IMR-90 (cell line): ENCODE measurements around the gene INHA. TPM values are rescaled to one million over a fixed set of nuclear protein-coding genes. Genes with fewer than 3 reads are reported as not detected.

Experiments
- ATAC-seq: fragments of 200-7000 bp; cut with Tn5 transposase; 2 replicates; pipeline ENCODE4 v1.9.1; 2020; ENCODE audit warnings: low read depth, mild to moderate bottlenecking, moderate library complexity
- BruUV-seq: library from RNA; stranded (reverse); fragments of 400-500 nt; replicated peaks from 2 replicates; lab custom pipeline; 2021; lab: Mats Ljungman, UMichigan
- CTCF ChIA-PET: fragments of 300-600 bp; formaldehyde crosslinking; extraction: SDS; loops from one replicate; lab custom pipeline; 2021; ENCODE audit warnings: antibody characterized with exemption; lab: Yijun Ruan, JAX
- POLR2A ChIA-PET: fragments of 300-600 bp; sonication (Branson Sonifier 250); formaldehyde crosslinking; loops from one replicate; lab custom pipeline; 2022; ENCODE audit warnings: antibody characterized with exemption; ENCODE audit not compliant: unreplicated experiment; lab: Charles Lee
- DNase-seq: peaks from one replicate; pipeline ENCODE4 v3.0.0; 2013
- H2AFZ ChIP-seq: replicated peaks from 2 replicates; pipeline ENCODE3; 2013; ENCODE audit warnings: low read length, mild to moderate bottlenecking; ENCODE audit not compliant: poor library complexity
- H2AK5ac ChIP-seq: 2 replicates; pipeline ENCODE4 v1.6.1; 2013; ENCODE audit warnings: low read depth, low read length, inconsistent platforms
- H2AK9ac ChIP-seq: replicated peaks from 2 replicates; pipeline ENCODE3; 2013; ENCODE audit warnings: mild to moderate bottlenecking, low read depth, low read length, moderate library complexity; ENCODE audit not compliant: poor library complexity
- H2BK120ac ChIP-seq: 2 replicates; pipeline ENCODE4 v1.6.1; 2013; ENCODE audit warnings: low read depth, low read length, inconsistent platforms
- H2BK15ac ChIP-seq: 3 replicates; pipeline ENCODE4 v1.6.1; 2013; ENCODE audit warnings: low read depth, low read length, inconsistent platforms
- H2BK20ac ChIP-seq: 2 replicates; pipeline ENCODE4 v1.6.1; 2013; ENCODE audit warnings: low read depth, mild to moderate bottlenecking, inconsistent platforms, low read length, moderate library complexity
- H2BK5ac ChIP-seq: 2 replicates; pipeline ENCODE4 v1.6.1; 2013; ENCODE audit warnings: mild to moderate bottlenecking, low read depth, low read length, inconsistent platforms; ENCODE audit not compliant: poor library complexity, severe bottlenecking
- H3K14ac ChIP-seq: replicated peaks from 2 replicates; pipeline ENCODE4 v1.6.1; 2013; ENCODE audit warnings: low read depth, low read length, inconsistent platforms
- H3K18ac ChIP-seq: 2 replicates; pipeline ENCODE4 v1.6.1; 2013; ENCODE audit warnings: low read depth, low read length, control low read depth
- H3K23ac ChIP-seq: 2 replicates; pipeline ENCODE4 v1.6.1; 2013; ENCODE audit warnings: low read depth, low read length, inconsistent platforms
- H3K27ac ChIP-seq: 2 replicates; pipeline ENCODE4 v1.5.1; 2013; ENCODE audit warnings: mild to moderate bottlenecking, control low read depth, low read length; ENCODE audit not compliant: insufficient read depth
- H3K27me3 ChIP-seq: 2 replicates; pipeline ENCODE4 v1.6.1; 2013; ENCODE audit warnings: low read length; ENCODE audit not compliant: control insufficient read depth, insufficient read depth
- H3K36me3 ChIP-seq: 2 replicates; pipeline ENCODE4 v1.6.1; 2013; ENCODE audit warnings: low read length, mixed read lengths; ENCODE audit not compliant: control insufficient read depth, insufficient read depth
- H3K4ac ChIP-seq: 2 replicates; pipeline ENCODE4 v1.6.1; 2013; ENCODE audit warnings: low read depth, low read length, inconsistent platforms
- H3K4me1 ChIP-seq: 2 replicates; pipeline ENCODE4 v1.6.1; 2013; ENCODE audit warnings: low read length, mixed read lengths; ENCODE audit not compliant: control insufficient read depth, insufficient read depth
- H3K4me2 ChIP-seq: 2 replicates; pipeline ENCODE4 v1.6.1; 2013; ENCODE audit warnings: low read depth, mild to moderate bottlenecking, control low read depth, low read length, moderate library complexity
- H3K4me3 ChIP-seq: 2 replicates; pipeline ENCODE4 v1.5.1; 2013; ENCODE audit warnings: low read depth, mild to moderate bottlenecking, control low read depth, low read length, moderate library complexity; ENCODE audit not compliant: insufficient read depth
- H3K56ac ChIP-seq: 2 replicates; pipeline ENCODE4 v1.6.1; 2013; ENCODE audit warnings: low read length, inconsistent platforms; ENCODE audit not compliant: insufficient read depth; ENCODE audit errors: extremely low read depth
- H3K79me1 ChIP-seq, 2 experiments: 2 replicates each; pipeline ENCODE4 v1.6.1; 2013; ENCODE audit warnings: low read length in 2 of 2, inconsistent platforms in 1 of 2, low read depth in 1 of 2
- H3K9ac ChIP-seq: 2 replicates; pipeline ENCODE4 v1.6.1; 2013; ENCODE audit warnings: low read depth, low read length, control low read depth
- H3K9me1 ChIP-seq: 2 replicates; pipeline ENCODE4 v1.6.1; 2013; ENCODE audit warnings: low read length, inconsistent platforms; ENCODE audit not compliant: insufficient read depth
- H3K9me3 ChIP-seq: 2 replicates; pipeline ENCODE4 v1.6.1; 2013; ENCODE audit warnings: low read length; ENCODE audit not compliant: control insufficient read depth, insufficient read depth
- H4K20me1 ChIP-seq: 2 replicates; pipeline ENCODE4 v1.6.1; 2013; ENCODE audit warnings: low read length, inconsistent platforms; ENCODE audit not compliant: insufficient read depth
- H4K5ac ChIP-seq: 2 replicates; pipeline ENCODE4 v1.6.1; 2013; ENCODE audit warnings: mild to moderate bottlenecking, low read depth, low read length, control low read depth
- H4K8ac ChIP-seq, 2 experiments: 2 replicates each; pipeline ENCODE4 v1.6.1; 2013; ENCODE audit warnings: low read depth in 2 of 2, low read length in 2 of 2, control low read depth in 1 of 2, inconsistent platforms in 1 of 2
- H4K91ac ChIP-seq: 2 replicates; pipeline ENCODE4 v1.6.1; 2013; ENCODE audit warnings: low read depth, low read length, inconsistent platforms; ENCODE audit not compliant: insufficient read depth
- CHD1 ChIP-seq: IDR thresholded peaks from 2 replicates; pipeline ENCODE4 v1.6.1; 2012; ENCODE audit warnings: low read depth, low read length, improper control_type of control experiment
- CTCF ChIP-seq: conservative IDR thresholded peaks from 2 replicates; pipeline ENCODE4 v1.5.1; 2012; ENCODE audit warnings: mild to moderate bottlenecking, low read depth, low read length, improper control_type of control experiment
- WGBS, 2 experiments: methylation state at CpG; one replicate each; pipeline versions ENCODE4 v1.1.5 to v1.1.7; 2013; ENCODE audit warnings: missing lambda C conversion rate in 2 of 2; ENCODE audit not compliant: insufficient read length in 1 of 2; ENCODE audit errors: extremely low coverage in 2 of 2; 5-methylcytosine and 5-hydroxymethylcytosine counted together
- dilution Hi-C: fragments of 300-500 bp; cut with HindIII; formaldehyde crosslinking; loops from one replicate; pipeline ENCODE4 v1.14.3; 2018; ENCODE audit warnings: low sequenced_read_pairs; ENCODE audit not compliant: unreplicated experiment
- in situ Hi-C: fragments of 300-500 bp; cut with MboI; formaldehyde crosslinking; loops from 3 replicates; pipeline ENCODE4 v1.14.3; 2019; ENCODE audit warnings: low sequenced_read_pairs, inconsistent platforms, mixed read lengths
- intact Hi-C: fragments of 100-400 bp; cut with micrococcal nuclease; formaldehyde crosslinking; loops from 2 replicates; pipeline ENCODE4 v1.10.0; 2022
- polyA plus RNA-seq, 3 experiments: library from polyadenylated mRNA; depleted of rRNA; stranded (reverse); fragments of >200 nt; gene quantifications; 2 replicates each; pipeline ENCODE4 v1.2.3, GENCODE V29; 2012; ENCODE audit warnings: low replicate concordance in 1 of 3
- total RNA-seq: library from RNA; depleted of rRNA; stranded (reverse); fragments of >200 nt; gene quantifications from 2 replicates; pipeline ENCODE4 v1.2.3, GENCODE V29; 2012

Gene INHA
- total and polyA plus RNA-seq, 2 of the 4 experiments (the other 2 are of a cell fraction): 0.96 TPM; not detected in 1

GRCh38 chr2:219570194-219570923 lies 1.8 kb upstream of the INHA start:
- WGBS, 2 experiments: 10% methylated on average over 59 of the region's 95 CpGs; no CpG with 5 or more reads in 1 of the 2 experiments
- H3K27ac ChIP-seq: peak overlapping the region; percentile 94
- H4K8ac ChIP-seq: peak overlapping the region; percentile 67 to 82
- H2BK5ac ChIP-seq: peak overlapping the region; percentile 81
- H3K18ac ChIP-seq: no peak overlapping the region
- no peak overlapping the region for H2BK15ac ChIP-seq
- no TSS peak for BruUV-seq
- H4K20me1 ChIP-seq: peaks cover 8% of the 10 kb centered on the region; the same call in 1 of the 2 replicates
- peaks cover 8% of the 10 kb centered on the region; the same call in 1 of the 2 replicates for H3K9me1 ChIP-seq
- H3K4me3 ChIP-seq: peak overlapping the region; percentile 94
- peak overlapping the region; percentile 97 for H2AFZ ChIP-seq
- ChIA-PET POLR2A (no interaction called here), CTCF (no interaction called here)
- H2BK120ac ChIP-seq: 0 out of 2 replicates have a peak overlapping the region, but pooled peaks have one; percentile 8
- peaks cover 11 to 18% of the 10 kb centered on the region in 2 experiments for H3K79me1 ChIP-seq
- no peak overlapping the region for H3K56ac ChIP-seq
- dilution Hi-C loops: no loop called here
- peak overlapping the region; percentile 66; the same call in 1 of the 2 replicates for H2AK5ac ChIP-seq
- H4K5ac ChIP-seq: peak overlapping the region; percentile 33
- peak overlapping the region; percentile 86 for H3K4ac ChIP-seq
- no peak overlapping the region for H2BK20ac ChIP-seq
- intact Hi-C loops: no loop called here
- H2AK9ac ChIP-seq: peak overlapping the region; percentile 94
- in situ Hi-C loops: no loop called here
- peaks cover 15% of the 10 kb centered on the region; the same call in 1 of the 2 replicates for H3K36me3 ChIP-seq
- DNase-seq (peak; percentile 19), ATAC-seq (peak; percentile 60)
- H3K4me1 ChIP-seq: peaks cover 10% of the 10 kb centered on the region
- peak overlapping the region; percentile 92 for H3K9ac ChIP-seq
- no peak overlapping the region for H3K23ac ChIP-seq
- TF ChIP-seq CHD1 (no peak), CTCF (0 out of 2 replicates have a peak, but pooled peaks have one; percentile 6)
- no peaks in the 10 kb centered on the region for H3K9me3 ChIP-seq
- H3K27me3 ChIP-seq: peaks cover 2% of the 10 kb centered on the region; the same call in 1 of the 2 replicates
- H3K4me2 ChIP-seq: peak overlapping the region; percentile 75
- no peak overlapping the region; the same call in 1 of the 2 replicates for H3K14ac ChIP-seq
- H4K91ac ChIP-seq: no peak overlapping the region; the same call in 1 of the 2 replicates
